Glomerular visceral epithelial cell (primary cell): ENCODE data around the gene SPRED3.
"Not testable (repeated sequence)": the region's sequence is repeated elsewhere in the genome, so short reads cannot be mapped to it uniquely, and the experiment has no call there.

Experiments
- DNase-seq: peaks from one replicate; pipeline ENCODE4 v3.0.0-alpha.2; 2016; ENCODE audit errors: extremely low spot score

SPRED3 gene, protein sequence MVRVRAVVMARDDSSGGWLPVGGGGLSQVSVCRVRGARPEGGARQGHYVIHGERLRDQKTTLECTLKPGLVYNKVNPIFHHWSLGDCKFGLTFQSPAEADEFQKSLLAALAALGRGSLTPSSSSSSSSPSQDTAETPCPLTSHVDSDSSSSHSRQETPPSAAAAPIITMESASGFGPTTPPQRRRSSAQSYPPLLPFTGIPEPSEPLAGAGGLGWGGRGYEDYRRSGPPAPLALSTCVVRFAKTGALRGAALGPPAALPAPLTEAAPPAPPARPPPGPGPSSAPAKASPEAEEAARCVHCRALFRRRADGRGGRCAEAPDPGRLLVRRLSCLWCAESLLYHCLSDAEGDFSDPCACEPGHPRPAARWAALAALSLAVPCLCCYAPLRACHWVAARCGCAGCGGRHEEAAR

DNA sequence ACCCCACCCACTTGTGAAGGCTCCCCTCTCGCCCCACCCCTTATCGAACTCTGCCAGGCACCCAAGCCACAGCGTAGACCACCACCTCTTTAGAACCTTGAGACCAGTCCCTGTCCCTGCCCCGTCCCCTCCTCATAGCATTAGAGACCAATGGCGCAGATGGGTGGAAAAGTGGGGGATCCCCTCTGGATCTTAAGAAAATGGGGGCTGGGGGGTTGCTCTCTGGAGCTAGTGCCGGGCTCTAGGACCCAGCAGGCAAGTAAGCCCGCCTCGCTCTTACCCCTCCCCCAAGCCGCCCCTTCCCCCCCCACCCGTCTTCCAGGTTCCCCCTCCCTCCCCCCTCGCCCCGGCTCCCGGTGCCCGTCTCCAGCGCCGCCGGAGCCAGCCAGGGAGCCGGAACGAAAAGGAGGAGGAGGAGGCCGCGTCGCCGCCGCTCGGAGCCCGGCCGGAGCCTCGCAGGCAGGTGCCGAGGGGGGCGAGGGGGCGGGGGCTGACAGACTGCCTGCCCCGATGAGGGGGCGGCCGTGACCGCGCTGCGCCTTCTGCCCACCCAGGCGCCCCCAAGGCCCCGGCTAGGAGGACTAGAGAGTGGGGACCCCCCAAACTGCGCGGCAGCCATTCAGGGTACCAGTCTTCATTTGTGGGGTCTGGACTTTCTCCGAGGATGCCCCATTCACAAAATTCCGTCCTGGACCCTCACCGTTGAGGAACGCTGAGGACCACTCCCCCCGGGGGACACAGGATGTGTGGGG is at the start of gene SPRED3:
SPRED3 (plus strand) TSS at position 349 of the 752 bp plus-strand sequence. CDS start 1,606 bp downstream, outside the sequence.
- peak; percentile 71 for DNase-seq

DNA sequence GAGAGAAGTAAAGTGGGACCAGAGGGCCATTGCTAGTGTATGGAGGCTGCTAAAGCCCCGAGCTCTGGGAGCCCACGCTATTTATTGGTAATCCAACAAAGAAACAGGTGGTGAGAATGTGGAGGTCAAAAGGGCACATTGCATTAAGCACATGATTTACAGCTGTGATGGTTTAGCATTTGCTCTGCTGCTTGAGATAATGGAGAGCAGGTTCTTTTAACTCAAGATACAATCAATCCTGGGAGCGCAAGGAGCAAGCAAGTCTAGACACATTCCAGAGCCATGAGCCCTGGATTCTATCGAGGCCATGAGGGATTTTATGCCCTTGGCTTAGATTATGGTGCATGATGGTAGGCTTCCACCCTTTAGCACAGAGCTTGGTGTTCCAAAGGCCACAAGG is 49.5 kb upstream of the SPRED3 start:
- DNase-seq = not testable (repeated sequence)

DNA sequence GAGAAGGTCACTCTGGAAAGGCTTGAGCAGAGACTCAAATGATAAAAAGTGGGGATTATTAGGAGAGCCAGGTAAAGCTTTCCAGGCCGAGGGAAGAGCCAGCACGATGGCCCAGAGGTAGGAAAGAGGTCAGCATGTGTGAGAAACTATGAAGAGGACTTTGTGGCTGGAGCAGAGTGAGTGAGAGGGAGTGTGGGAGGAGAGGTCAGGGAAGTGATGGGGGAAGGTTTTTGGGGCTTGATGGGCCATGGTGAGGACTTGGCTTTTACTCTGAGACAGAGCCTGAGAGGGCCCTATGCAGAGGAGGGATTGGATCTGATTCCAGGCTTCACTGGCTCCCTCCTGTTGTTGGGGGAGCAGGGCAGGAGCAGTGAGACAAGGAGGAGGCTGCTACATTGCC is 47.6 kb upstream of the SPRED3 start:
- no peak for DNase-seq

DNA sequence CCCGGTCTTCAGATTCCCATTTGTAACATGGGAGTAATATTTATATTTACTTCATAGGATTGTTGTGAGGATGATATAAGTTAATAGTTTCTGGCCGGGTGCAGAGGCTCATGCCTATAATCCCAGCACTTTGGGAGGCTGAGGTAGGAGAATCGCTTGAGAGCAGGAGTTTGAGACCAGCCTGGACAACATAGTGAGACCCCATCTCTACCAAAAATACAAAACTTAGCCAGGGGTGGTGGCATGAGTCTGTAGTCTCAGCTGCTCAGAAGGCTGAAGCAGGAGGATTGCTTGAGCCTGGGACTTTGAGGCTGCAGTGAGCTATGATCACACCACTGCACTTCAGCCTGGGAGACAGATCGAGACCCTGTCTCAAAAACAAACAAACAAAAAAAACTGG is 41.7 kb upstream of the SPRED3 start:
- DNase-seq = no peak

DNA sequence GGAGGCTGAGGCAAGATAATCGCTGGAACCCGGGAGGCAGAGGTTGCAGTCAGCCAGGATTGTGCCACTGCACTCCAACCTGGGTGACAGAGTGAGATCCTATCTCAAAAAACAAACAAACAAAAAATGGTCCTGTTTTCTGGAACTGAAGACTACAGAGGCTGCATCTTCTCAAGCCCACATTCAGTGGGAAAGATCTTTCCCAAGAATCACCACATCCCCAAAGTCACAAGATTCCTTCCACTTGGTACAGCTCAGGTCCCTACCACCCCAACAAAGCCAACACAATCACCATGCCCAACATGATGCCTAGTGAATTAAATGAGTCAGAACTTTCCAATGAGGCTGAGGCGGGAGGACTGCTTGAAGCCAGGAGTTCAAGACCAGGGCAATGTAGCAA is 37.6 kb upstream of the SPRED3 start:
- DNase-seq = no peak

DNA sequence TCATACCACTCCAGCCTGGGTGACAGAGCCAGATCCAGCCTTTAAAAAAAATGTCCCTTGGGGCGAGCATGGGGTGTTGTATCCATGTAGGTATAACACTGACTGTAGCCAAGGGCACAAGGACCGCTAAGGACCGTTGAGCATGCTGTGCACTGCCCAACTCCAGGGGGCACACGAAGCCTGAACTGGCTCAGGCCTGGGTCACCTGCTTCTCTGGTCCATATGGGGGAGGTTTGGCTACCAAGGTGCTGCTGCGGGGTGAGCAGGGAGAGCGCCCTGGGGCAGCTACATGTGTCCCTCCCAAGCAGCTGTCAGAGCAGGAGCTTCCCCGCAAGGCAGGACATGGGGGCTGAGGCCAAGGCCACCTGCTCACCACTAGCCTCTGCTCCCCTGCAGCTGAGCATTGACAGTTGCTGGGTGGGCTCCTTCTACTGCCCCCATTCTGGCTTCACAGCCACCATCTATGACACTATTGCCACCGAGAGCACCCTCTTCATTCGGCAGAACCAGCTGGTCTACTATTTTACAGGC is 36.6 kb upstream of the SPRED3 start:
- DNase-seq = no peak

DNA sequence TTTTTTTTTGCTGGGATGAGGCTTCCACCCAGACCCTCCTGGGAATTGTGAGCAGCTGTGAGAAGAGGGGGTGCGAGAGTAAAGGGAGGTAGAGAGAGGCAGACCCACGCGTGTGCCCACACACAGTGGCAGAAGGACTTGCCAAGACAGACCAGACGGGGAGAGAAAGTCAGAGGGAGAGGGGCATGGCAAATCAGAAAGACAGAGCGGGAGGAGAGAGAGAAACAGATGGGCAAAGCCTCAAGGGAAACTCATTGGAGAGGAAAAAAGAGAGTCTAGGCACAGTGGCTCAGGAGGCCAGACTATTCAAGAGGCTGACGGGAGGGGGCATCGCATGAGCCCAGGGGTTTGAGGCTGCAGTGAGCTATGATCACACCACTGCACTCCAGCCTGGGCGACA is 35.9 kb upstream of the SPRED3 start:
- DNase-seq = no peak

DNA sequence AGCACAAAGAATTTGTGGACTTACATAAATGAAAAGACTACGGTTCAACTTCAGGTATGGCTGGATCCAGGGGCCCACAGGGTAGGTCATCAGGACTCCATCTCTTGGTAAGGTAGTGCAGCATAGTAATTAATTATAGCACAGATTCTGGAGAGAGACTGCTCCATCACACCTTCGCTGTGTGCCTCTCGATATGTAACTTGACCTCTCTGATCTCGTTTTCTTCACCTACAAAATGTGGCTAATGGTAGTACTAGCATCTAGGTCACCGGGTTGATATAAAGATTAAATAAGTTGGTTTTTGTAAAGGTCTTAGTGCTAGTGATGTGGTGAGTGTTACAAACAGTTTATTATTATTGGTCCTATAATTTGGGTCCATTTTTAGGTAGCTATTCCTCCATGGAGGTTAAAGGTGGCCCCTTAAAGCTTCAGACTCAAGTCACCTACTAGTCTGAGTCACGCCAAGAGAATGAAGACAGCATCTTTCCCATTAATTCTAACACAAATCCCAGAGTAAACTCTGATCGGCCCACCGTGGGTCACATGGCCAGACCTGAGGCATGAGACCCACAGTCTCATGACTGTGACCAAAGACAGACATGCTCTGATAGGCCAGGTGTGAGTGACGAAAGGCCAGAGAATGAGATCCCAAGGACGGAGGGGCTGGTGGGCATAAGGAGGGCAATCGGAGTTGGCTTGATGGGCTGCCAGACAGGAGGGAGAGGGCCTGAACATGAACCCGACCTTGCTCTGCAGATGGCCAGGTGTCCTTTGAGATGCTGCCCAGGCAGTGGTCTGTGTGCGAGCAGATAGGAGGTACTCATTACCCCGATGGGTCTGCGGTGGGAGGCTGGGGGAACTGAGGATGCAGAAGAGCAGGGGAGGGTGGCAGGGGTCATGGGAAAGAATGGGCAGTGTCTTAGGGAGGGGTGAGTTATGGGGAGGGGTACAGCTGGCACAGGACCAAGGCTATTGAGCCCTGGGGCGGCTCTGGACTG is 32.5 kb upstream of the SPRED3 start:
- DNase-seq = no peak

DNA sequence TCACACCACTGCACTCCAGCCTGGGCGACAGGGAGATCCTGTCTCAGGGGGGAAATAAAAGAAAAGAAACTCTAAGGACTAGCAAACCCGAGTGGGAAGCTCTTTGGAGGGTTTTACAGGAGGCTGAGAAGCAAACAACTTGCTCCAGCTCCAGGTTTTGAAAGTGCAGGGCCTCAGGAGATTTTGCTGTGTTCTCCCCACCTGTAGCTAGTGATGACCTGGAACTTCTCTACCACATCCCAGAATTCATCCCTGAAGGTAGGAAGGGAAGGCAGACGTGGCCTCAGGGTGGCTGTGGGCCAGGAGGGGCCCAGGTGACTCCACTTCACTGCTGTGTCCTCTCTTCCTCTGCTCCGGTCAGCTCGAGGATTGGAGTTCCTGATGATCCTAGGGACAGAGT is 30.4 kb upstream of the SPRED3 start:
- no peak for DNase-seq

DNA sequence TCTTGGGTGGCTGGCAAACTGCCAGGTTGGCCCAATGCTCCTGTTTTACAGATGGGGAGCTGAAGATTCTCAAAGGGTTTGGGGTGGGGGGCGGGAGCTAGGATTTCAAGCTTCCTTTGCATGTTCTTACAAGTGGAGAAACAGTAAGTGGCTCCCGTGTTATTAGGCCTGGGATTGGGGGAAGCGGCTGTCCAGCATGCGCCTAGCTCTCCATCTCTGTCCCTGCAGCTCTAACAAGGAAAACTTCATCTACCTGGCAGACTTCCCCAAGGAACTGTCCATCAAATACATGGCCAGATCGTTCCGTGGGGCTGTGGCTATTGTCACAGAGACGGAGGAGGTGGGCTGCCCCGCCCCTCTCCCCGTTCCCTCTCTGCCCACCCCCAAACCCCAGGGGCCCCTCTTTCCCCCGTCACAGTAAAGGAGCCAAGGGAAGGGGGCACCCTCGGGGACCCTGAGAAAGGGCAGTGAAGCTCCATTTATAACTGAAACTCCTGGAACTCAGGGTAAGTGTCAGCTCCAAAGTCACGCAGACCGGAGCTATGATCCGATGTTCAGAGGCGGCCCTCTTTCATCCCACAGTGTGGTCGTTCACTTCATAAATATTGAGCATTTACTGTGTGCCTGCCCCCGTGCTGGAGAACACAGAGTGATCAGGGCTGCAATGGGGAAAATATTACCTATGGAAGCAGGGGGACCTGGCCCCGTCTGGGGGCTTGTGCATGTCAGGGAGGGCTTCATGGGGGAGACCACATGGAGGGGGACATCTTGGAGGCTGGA is 29.1 kb upstream of the SPRED3 start:
- DNase-seq = no peak

DNA sequence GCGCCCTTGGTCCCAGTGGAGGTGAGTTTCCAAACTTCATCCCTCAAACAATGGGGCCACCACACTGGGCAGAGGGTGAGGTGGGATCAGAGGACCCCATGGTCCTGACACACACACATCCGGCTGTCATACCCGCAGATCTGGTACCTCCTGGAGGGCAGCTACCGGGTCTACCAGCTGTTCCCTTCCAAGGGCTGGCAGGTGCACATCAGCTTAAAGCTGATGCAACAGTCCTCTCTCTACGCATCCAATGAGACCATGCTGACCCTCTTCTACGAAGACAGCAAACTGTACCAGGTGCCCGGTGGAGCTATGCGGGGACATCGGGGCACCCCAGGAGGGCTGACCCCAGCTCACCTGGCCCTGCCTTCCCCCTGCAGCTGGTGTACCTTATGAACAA is 28.1 kb upstream of the SPRED3 start:
- no peak for DNase-seq

DNA sequence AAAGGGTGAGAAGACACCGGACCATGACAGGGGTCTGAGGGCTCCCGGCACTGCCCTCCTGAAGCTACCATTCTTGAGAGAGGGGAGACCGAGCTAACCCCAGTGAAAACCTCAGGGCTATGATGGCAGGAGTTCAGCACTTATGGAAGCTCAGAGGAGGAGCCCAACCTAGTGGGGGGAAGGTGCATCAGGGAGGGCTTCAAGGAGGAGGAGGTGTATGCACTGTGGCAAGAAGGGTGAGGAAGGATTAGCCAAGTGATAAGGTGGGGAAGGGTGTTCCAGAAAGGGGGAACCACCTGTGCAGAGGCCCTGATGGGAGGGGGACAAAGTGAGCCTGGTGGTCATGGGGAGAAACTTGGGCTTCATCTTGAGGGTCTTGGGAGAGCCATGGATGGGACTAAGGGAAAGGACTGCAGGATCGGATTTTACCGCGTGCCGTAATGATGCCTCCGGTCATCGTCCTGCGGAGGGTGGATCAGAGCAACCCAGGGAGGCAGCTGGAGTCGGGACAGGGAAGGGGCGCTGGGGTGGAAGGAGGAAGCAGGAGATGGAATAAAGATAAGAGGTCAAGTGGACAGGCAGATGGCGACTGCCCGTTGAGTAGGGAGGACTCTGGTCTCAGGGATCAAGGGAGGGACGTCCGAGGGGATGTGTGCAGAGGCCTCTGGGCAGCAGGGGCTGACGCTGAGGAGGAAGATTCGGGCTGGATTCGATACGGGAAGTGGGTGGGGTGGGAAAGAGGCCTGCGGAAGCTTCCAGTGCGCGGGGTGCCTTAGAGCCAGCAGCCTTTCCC is 27.5 kb upstream of the SPRED3 start:
- no peak for DNase-seq

DNA sequence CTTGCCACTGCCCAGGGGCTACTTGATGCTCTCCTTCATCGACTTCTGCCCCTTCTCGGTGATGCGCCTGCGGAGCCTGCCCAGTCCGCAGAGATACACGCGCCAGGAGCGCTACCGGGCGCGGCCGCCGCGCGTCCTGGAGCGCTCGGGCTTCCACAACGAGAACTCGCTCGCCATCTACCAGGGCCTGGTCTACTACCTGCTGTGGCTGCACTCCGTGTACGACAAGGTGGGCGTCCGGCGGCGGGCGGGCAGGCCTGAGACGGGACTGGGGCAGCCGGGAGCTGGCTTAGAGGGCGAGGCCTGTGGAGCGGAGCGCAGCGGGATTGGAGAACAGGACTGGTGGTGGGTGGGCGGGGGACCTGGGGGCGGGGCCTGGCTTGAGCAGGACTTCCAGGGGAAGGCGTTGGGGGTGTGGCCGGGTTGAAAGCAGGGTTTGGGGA is 26.8 kb upstream of the SPRED3 start:
- peak; percentile 87 for DNase-seq

DNA sequence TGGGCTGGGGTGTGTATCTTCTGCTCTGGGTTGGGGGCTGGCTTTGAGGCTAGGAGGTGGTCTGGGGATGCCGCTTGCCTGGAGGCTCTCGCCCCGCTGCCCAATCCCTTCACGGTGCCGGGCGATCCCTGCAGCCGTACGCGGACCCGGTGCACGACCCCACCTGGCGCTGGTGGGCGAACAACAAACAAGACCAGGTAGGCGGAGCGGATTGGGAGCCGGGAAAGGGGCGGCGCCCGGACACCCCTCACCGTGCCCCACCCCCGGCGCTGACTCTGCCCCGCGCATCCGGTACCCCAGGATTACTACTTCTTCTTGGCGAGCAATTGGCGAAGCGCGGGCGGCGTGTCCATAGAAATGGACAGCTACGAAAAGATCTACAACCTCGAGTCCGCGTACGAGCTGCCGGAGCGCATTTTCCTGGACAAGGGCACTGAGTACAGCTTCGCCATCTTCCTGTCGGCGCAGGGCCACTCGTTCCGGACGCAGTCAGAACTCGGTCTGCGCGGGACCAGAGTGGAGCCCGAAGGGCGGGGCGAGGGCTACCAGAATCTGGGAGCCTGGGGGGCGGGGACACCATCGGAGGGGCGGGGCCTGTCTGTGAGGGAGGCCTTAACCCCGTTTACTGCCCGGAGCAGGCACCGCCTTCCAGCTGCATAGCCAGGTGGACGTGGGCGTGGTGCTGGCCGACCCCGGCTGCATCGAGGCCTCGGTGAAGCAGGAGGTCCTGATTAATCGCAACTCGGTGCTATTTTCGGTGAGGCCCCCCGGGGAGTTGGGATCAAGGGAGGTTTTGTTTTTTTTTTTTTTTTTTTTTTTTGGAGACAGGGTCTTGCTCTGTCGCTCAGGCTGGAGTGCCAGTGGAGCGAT is 26.2 kb upstream of the SPRED3 start:
- peak; percentile 79 for DNase-seq

DNA sequence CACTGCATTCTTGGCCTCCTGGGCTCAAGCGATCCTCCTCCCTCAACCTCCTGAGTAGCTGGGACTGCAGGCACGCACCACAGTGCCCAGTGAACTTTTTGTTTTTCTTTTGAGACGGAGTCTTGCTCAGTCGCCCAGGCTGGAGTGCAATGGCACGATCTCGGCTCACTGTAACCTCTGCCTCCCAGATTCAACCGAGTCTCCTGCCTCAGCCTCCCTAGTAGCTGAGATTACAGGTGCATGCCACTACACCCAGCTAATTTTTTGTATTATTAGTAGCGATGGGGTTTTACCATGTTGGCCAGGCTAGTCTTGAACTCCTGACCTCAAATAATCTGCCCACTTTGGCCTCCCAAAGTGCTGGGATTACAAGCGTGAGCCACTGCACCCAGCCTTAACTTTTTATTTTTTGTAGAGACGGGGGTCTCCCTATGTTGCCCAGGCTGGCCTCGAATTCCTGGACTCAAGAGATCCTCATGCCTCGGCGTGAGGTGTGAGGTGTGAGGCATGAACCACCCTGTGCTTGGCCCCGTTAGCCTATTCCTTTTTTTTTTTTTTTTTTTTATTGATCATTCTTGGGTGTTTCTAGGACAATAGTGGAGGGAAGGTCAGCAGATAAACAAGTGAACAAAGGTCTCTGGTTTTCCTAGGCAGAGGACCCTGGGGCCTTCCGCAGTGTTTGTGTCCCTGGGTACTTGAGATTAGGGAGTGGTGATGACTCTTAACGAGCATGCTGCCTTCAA is 25.4 kb upstream of the SPRED3 start:
- not testable (repeated sequence) for DNase-seq

DNA sequence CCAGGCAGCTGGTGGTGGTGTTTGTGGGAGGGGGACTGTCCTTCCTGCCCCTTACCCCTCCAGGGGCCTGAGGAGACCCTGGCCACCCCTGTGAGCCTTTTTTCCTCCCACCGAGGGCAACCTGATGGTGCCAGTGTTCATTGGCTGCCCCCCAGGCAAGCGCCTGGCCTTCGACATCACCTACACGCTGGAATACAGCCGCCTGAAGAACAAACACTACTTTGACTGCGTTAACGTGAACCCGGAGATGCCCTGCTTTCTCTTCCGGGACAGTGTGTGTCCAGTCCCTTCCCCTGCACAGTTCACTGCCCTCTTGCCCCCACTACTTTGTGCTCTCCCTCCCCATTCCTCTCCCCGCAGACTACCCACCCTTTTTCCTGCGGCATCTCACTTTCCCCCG is 21.5 kb upstream of the SPRED3 start:
- DNase-seq = no peak

DNA sequence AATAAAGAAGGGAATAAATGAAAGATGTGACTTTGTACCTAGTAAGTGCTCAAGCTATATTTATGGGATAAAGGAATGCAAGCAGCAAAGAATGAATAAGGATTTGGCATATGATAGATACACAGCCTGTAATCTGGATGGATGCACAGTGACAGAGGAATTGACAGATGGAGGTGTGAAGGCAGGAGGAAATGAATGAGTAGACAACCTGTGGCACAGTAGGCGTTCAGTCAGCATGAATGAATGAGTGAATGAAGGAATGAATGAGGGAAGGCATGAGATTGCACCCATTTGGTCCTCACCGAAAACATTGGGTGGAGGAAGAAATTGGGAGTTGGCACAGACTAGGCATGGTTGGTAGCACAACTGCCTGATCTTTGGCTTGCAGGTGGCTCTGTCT is 18.9 kb upstream of the SPRED3 start:
- DNase-seq = no peak

DNA sequence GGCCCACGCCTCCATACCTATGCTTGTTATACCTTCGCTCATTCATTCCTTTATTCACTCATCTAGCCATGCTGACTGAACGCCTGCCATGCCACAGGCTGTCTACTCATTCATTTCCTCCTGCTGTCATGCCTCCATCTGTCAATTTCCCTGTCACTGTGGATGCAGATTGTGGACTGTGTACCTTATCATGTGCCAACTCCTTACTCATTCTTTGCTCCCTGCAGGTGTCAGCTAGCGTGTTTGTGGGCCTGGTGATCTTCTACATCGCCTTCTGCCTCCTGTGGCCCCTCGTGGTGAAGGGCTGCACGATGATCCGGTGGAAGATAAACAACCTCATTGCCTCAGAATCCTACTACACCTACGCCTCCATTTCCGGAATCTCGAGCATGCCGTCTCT is 18.2 kb upstream of the SPRED3 start:
- no peak for DNase-seq
